Urothelium cell line (cell line): ENCODE measurements around the gene CEMIP.
A peak's percentile ranks its signal among the peaks of the same experiment; 100 is the strongest.

Source experiments
- DNase-seq: peaks from one replicate; pipeline ENCODE4 v3.0.0; 2011; ENCODE audit warnings: low spot score, mixed read lengths
- FAIRE-seq: peaks from 2 replicates; lab custom pipeline; 2011; peaks lifted over from hg19 to GRCh38; lab: Jason Lieb, UNC

The CEMIP gene

GRCh38 chr15:80997692-80998091 lies 218.5 kb downstream of the CEMIP start:
- DNase-seq (no peak), FAIRE-seq (no peak)

DNA sequence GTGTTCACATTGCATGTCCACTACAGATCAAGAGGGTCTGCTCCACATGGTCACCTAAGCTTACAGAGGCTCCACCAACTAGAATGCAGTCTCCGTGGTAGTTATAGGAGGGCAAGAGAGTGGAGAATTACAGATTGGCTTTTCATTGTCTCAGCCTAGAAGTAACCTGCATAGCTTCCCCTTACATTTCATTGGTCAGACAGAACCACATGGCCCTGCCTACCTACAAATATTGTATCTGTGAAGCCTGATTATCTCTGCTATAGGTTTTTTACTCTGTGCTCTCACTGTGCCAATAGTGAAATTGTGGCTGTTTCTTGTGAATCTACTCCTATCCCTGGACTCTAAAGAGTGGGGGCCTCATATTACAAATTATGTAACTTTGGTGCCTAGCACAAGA lies 219.1 kb downstream of the CEMIP start:
- DNase-seq (no peak), FAIRE-seq (no peak)

DNA sequence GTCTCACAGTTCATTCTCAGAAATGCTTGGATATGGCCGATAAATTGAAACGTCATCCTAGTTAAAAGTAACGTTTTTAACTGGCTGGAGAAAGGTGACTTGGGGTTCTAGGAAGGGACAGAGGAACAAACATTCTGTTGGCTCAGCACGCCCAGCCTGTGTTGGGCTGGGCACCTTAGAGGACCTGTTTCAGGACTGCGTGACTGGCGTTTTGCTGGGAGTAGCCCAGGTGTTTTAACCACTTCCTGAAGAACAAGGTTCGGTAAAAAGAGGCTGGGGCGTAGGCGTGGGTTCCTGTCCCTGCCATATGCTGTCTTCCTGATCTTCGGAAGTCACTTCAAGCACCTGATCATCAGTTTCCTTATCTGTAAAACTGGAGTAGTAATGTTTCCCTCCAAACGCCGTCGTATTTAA lies 220.5 kb downstream of the CEMIP start:
- DNase-seq (peak; percentile 37), FAIRE-seq (no peak)

- DNase-seq (no peak), FAIRE-seq (no peak)
Observed at GRCh38 chr15:81000144-81000623, 221.0 kb downstream of the CEMIP start.

DNA sequence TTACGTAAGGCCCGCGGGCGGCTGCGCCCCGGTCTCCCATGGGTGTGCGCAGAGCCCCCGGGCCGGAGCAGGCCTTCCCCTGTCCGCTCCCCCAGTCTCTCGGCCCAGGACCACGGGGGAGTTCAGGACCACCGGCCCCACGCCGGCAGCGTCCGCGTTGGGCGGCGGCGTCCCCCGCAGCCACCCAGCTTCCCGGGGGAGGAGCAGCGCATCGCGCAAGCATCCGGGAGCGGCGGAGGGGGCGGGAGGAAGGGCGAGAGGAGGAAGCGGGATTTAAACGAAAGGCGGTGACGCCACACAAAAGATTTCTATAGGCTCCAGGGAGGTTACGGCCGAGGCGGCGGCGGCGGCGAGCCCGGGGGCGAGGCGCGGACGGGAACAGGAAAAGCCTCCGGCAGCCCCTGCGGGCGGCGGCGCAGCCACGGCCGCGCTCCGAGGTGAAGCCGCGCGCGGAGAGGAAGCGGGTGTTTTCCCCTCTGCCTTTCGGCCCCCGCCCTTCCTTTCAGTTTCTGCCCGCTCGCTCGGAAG lies 221.5 kb downstream of the CEMIP start, which contains the start of gene TLNRD1:
TSS of gene TLNRD1 (plus strand) at position 300 of the 528 bp plus-strand sequence. CDS start 1,349 bp downstream, outside the sequence.
- peak; percentile 17 for FAIRE-seq
- peak; percentile 92 for DNase-seq
